Measurements from ENCODE around the gene SNX3.

- TF ChIP-seq CTCF (conservative IDR thresholded peaks at IDR 0.05; ENCODE audit: low read depth, low read length) (no peak), EZH2 (IDR thresholded peaks at IDR 0.05; ENCODE audit: borderline replicate concordance, low read depth, low read length, poor library complexity, severe bottlenecking) (no peak)
Measured at GRCh38 chr6:108294727-108295625, 34.1 kb upstream of the SNX3 start, which contains the start of gene AFG1L.

All from A673 (cell line).